HepG2 (cell line): Measurements from ENCODE around the gene IMPACT. TPM values are rescaled to one million over a fixed set of nuclear protein-coding genes. Genes with fewer than 3 reads are reported as not detected.

Experiments used
- FIP1L1 ChIP-seq: fragments of 200-400 bp; formaldehyde crosslinking; IDR thresholded peaks from 2 replicates; pipeline ENCODE4 v1.6.1; 2018; ENCODE audit warnings: low read depth, mild to moderate bottlenecking, low read length, moderate library complexity, borderline replicate concordance; ENCODE audit not compliant: insufficient read depth
- JUN ChIP-seq: sonication (generic); formaldehyde crosslinking; IDR thresholded peaks from 2 replicates; pipeline ENCODE4 v1.4.0; 2020; ENCODE audit warnings: mild to moderate bottlenecking, missing genetic modification reagents
- KDM5B ChIP-seq: sonication (generic); formaldehyde crosslinking; IDR thresholded peaks from 2 replicates; pipeline ENCODE4 v1.4.0; 2020; ENCODE audit warnings: missing genetic modification reagents, mild to moderate bottlenecking, borderline replicate concordance
- NR3C1 ChIP-seq: sonication (generic); formaldehyde crosslinking; IDR thresholded peaks from 2 replicates; pipeline ENCODE4 v1.4.0; 2020; ENCODE audit warnings: missing genetic modification reagents
- POGZ ChIP-seq: sonication (generic); formaldehyde crosslinking; IDR thresholded peaks from 2 replicates; pipeline ENCODE4 v1.4.0; 2020; ENCODE audit warnings: mild to moderate bottlenecking, missing genetic modification reagents
- RXRB ChIP-seq: IDR thresholded peaks from 2 replicates; pipeline ENCODE4 v1.6.1; 2016; ENCODE audit warnings: borderline replicate concordance, missing genetic modification reagents, missing compliant biosample characterization
- SALL1 ChIP-seq: sonication (generic); formaldehyde crosslinking; IDR thresholded peaks from 2 replicates; pipeline ENCODE4 v1.8.0; 2022; ENCODE audit warnings: mild to moderate bottlenecking, missing genetic modification reagents
- U2AF1 ChIP-seq: fragments of 200-400 bp; formaldehyde crosslinking; optimal IDR thresholded peaks from 2 replicates; pipeline ENCODE3; 2017; ENCODE audit warnings: mild to moderate bottlenecking, low read depth, low read length
- ZNF260 ChIP-seq: sonication (generic); formaldehyde crosslinking; IDR thresholded peaks from 2 replicates; pipeline ENCODE4 v1.4.0; 2020; ENCODE audit warnings: missing genetic modification reagents, low read depth, mild to moderate bottlenecking, borderline replicate concordance
- ZNF292 ChIP-seq: sonication (generic); formaldehyde crosslinking; IDR thresholded peaks from 2 replicates; pipeline ENCODE4 v1.8.1; 2022; ENCODE audit warnings: mild to moderate bottlenecking, low read depth, missing genetic modification reagents, borderline replicate concordance
- ZNF572 ChIP-seq: sonication (generic); formaldehyde crosslinking; IDR thresholded peaks from 2 replicates; pipeline ENCODE4 v1.5.1; 2020; ENCODE audit warnings: mild to moderate bottlenecking, missing genetic modification reagents
- ZNF589 ChIP-seq: sonication (generic); formaldehyde crosslinking; conservative IDR thresholded peaks from 2 replicates; pipeline ENCODE4 v1.8.0; 2022; ENCODE audit warnings: mild to moderate bottlenecking, moderate library complexity, missing genetic modification reagents
- ZSCAN30 ChIP-seq: sonication (generic); formaldehyde crosslinking; IDR thresholded peaks from 2 replicates; pipeline ENCODE4 v1.5.0; 2020; ENCODE audit warnings: mild to moderate bottlenecking, missing genetic modification reagents
- polyA plus RNA-seq, 8 experiments: library from polyadenylated mRNA; depleted of rRNA in 3 of 8; stranded (reverse) in 7 of 8; unstranded in 1 of 8; fragments of >200 nt; fragmentation: Illumina TruSeq in 4 of 8; extraction: Trizol in 4 of 8; gene quantifications; 2 replicates each; pipeline versions ENCODE4 v1.2.1 to v1.2.3, GENCODE V29; 2011 to 2016; ENCODE audit warnings: low read depth in 4 of 8, missing spikeins in 1 of 8, mixed read lengths in 1 of 8; ENCODE audit not compliant: insufficient read depth in 1 of 8
- total RNA-seq, 5 experiments: library from RNA; depleted of rRNA; stranded (reverse); fragments of >200 nt; fragmentation: Illumina TruSeq; extraction: Trizol; gene quantifications; 2 replicates each; pipeline ENCODE4 v1.2.3, GENCODE V29; 2016; ENCODE audit warnings: low read depth in 1 of 5
- TF ChIP-seq, protein P1 (sequence below): sonication (generic); formaldehyde crosslinking; IDR thresholded peaks from 2 replicates; pipeline ENCODE4 v1.4.0; 2020; ENCODE audit warnings: mild to moderate bottlenecking, missing genetic modification reagents
- TF ChIP-seq, protein P2 (sequence below): IDR thresholded peaks from 2 replicates; pipeline ENCODE4 v1.6.1; 2016
- TF ChIP-seq, protein P3 (sequence below): sonication (generic); formaldehyde crosslinking; IDR thresholded peaks from 2 replicates; pipeline ENCODE4 v1.4.0; 2020; ENCODE audit warnings: missing genetic modification reagents, borderline replicate concordance
- TF ChIP-seq, protein P4 (sequence below): sonication (generic); formaldehyde crosslinking; IDR thresholded peaks from 2 replicates; pipeline ENCODE4 v1.5.0; 2020; ENCODE audit warnings: missing genetic modification reagents, mild to moderate bottlenecking, borderline replicate concordance

The IMPACT gene
- total and polyA plus RNA-seq, 2 of the 13 experiments (the other 11 are each of a cell fraction or from before 2014, with no cell fraction given) = 5.0 to 7.7 TPM

DNA sequence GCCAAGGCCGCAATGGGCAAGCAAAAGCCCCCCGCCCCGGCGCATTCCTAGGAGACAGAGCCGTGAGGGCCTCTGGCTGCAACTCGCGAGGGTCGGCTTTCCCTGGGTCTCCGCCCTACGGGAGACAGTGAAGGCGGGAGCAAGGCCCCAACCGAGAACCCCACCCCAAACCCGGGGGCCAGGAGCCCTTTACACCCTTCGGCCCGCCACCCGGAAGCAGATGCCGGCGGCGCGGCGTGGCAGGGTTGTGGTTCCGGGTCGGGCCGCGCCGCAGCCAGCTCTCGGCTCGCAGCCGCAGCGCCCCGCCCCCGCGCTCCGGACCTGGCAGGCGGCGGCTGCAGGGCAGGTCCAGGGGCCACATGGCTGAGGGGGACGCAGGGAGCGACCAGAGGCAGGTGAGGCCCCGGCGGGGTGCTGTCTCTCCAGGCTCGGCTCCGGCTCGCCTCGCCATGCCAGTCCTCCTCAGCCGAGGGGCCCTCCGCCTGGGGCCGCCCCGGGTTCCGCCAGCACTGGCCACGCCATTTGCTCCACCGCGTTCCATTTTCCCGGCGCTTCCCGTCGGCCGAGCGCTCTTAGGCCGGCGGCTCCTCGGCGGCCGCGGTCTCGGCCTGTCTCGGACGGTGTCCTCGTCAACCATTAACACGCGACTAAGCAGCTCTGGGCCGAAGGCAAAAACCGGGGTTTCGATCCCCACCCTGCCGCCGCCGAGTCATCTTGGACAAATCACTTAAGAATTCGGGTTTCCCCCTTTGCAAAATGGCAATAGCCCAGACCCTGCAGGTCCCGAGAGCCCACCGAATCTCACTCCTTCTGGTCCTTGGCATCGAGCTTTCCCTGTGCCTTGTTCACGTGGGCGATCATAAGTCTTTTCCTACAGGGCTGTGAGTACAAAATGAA lies at the start of gene IMPACT (continued):
- TF ChIP-seq, protein P1, sequence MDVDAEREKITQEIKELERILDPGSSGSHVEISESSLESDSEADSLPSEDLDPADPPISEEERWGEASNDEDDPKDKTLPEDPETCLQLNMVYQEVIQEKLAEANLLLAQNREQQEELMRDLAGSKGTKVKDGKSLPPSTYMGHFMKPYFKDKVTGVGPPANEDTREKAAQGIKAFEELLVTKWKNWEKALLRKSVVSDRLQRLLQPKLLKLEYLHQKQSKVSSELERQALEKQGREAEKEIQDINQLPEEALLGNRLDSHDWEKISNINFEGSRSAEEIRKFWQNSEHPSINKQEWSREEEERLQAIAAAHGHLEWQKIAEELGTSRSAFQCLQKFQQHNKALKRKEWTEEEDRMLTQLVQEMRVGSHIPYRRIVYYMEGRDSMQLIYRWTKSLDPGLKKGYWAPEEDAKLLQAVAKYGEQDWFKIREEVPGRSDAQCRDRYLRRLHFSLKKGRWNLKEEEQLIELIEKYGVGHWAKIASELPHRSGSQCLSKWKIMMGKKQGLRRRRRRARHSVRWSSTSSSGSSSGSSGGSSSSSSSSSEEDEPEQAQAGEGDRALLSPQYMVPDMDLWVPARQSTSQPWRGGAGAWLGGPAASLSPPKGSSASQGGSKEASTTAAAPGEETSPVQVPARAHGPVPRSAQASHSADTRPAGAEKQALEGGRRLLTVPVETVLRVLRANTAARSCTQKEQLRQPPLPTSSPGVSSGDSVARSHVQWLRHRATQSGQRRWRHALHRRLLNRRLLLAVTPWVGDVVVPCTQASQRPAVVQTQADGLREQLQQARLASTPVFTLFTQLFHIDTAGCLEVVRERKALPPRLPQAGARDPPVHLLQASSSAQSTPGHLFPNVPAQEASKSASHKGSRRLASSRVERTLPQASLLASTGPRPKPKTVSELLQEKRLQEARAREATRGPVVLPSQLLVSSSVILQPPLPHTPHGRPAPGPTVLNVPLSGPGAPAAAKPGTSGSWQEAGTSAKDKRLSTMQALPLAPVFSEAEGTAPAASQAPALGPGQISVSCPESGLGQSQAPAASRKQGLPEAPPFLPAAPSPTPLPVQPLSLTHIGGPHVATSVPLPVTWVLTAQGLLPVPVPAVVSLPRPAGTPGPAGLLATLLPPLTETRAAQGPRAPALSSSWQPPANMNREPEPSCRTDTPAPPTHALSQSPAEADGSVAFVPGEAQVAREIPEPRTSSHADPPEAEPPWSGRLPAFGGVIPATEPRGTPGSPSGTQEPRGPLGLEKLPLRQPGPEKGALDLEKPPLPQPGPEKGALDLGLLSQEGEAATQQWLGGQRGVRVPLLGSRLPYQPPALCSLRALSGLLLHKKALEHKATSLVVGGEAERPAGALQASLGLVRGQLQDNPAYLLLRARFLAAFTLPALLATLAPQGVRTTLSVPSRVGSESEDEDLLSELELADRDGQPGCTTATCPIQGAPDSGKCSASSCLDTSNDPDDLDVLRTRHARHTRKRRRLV (CRISPR knock-in tag) = no peak
- no peak; the same call in 1 of the 2 replicates for TF ChIP-seq ZNF589 (CRISPR knock-in tag)
- TF ChIP-seq, protein P2, sequence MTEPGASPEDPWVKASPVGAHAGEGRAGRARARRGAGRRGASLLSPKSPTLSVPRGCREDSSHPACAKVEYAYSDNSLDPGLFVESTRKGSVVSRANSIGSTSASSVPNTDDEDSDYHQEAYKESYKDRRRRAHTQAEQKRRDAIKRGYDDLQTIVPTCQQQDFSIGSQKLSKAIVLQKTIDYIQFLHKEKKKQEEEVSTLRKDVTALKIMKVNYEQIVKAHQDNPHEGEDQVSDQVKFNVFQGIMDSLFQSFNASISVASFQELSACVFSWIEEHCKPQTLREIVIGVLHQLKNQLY = no peak
- TF ChIP-seq, protein P3, sequence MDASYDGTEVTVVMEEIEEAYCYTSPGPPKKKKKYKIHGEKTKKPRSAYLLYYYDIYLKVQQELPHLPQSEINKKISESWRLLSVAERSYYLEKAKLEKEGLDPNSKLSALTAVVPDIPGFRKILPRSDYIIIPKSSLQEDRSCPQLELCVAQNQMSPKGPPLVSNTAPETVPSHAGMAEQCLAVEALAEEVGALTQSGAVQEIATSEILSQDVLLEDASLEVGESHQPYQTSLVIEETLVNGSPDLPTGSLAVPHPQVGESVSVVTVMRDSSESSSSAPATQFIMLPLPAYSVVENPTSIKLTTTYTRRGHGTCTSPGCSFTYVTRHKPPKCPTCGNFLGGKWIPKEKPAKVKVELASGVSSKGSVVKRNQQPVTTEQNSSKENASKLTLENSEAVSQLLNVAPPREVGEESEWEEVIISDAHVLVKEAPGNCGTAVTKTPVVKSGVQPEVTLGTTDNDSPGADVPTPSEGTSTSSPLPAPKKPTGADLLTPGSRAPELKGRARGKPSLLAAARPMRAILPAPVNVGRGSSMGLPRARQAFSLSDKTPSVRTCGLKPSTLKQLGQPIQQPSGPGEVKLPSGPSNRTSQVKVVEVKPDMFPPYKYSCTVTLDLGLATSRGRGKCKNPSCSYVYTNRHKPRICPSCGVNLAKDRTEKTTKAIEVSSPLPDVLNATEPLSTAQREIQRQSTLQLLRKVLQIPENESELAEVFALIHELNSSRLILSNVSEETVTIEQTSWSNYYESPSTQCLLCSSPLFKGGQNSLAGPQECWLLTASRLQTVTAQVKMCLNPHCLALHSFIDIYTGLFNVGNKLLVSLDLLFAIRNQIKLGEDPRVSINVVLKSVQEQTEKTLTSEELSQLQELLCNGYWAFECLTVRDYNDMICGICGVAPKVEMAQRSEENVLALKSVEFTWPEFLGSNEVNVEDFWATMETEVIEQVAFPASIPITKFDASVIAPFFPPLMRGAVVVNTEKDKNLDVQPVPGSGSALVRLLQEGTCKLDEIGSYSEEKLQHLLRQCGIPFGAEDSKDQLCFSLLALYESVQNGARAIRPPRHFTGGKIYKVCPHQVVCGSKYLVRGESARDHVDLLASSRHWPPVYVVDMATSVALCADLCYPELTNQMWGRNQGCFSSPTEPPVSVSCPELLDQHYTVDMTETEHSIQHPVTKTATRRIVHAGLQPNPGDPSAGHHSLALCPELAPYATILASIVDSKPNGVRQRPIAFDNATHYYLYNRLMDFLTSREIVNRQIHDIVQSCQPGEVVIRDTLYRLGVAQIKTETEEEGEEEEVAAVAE (CRISPR knock-in tag) = no peak
- TF ChIP-seq POGZ (CRISPR knock-in tag) = no peak; the same call in 1 of the 2 replicates
- no peak for TF ChIP-seq ZNF572 (CRISPR knock-in tag)
- no peak for TF ChIP-seq JUN
- no peak for TF ChIP-seq ZNF292 (CRISPR knock-in tag)
- no peak for TF ChIP-seq ZNF260 (CRISPR knock-in tag)
- TF ChIP-seq RXRB (CRISPR knock-in tag) = no peak
- TF ChIP-seq NR3C1 = no peak
- TF ChIP-seq ZSCAN30 = no peak
- TF ChIP-seq SALL1 (CRISPR knock-in tag) = peak; percentile 46
- TF ChIP-seq, protein P4, sequence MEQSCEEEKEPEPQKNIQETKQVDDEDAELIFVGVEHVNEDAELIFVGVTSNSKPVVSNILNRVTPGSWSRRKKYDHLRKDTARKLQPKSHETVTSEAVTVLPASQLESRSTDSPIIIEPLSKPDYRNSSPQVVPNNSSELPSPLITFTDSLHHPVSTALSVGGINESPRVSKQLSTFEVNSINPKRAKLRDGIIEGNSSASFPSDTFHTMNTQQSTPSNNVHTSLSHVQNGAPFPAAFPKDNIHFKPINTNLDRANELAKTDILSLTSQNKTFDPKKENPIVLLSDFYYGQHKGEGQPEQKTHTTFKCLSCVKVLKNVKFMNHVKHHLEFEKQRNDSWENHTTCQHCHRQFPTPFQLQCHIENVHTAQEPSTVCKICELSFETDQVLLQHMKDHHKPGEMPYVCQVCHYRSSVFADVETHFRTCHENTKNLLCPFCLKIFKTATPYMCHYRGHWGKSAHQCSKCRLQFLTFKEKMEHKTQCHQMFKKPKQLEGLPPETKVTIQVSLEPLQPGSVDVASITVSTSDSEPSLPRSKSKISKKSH (CRISPR knock-in tag) = no peak
- TF ChIP-seq FIP1L1 = no peak
- TF ChIP-seq U2AF1 = no peak
- TF ChIP-seq KDM5B (CRISPR knock-in tag) = peak; percentile 89; the same call in 1 of the 2 replicates
